ENCODE data around the gene IL13.

Gene IL13

GRCh38 chr5:132657676-132658380 lies at the start of gene IL13:
TSS of gene IL13 (plus strand) at chr5:132658173. CDS start at chr5:132658187, 14 bp downstream.
- no peak for TF ChIP-seq CTCF (IDR thresholded peaks at IDR 0.05; ENCODE audit: low read length, missing control alignments)
- DNase-seq (ENCODE audit: low read depth) = no peak
- no peak within 1 kb of the TSS for H3K4me3 ChIP-seq (replicated peaks; ENCODE audit: low read depth, low read length)

GRCh38 chr5:132611965-132612364 lies 46.0 kb upstream of the IL13 start:
- H3K4me3 ChIP-seq (replicated peaks; ENCODE audit: low read depth, low read length) = no peak overlapping the region
- DNase-seq (ENCODE audit: low read depth) = no peak
- TF ChIP-seq CTCF (IDR thresholded peaks at IDR 0.05; ENCODE audit: low read length, missing control alignments) = no peak

- no peak for DNase-seq (ENCODE audit: low read depth)
- no peak overlapping the region for H3K4me3 ChIP-seq (replicated peaks; ENCODE audit: low read depth, low read length)
- TF ChIP-seq CTCF (IDR thresholded peaks at IDR 0.05; ENCODE audit: low read length, missing control alignments) = no peak
Measured at GRCh38 chr5:132612846-132613245, 45.1 kb upstream of the IL13 start.

- no peak for DNase-seq (ENCODE audit: low read depth)
- TF ChIP-seq CTCF (IDR thresholded peaks at IDR 0.05; ENCODE audit: low read length, missing control alignments) = no peak
- no peak overlapping the region for H3K4me3 ChIP-seq (replicated peaks; ENCODE audit: low read depth, low read length)
Measured at GRCh38 chr5:132621699-132622098, 36.3 kb upstream of the IL13 start.

GRCh38 chr5:132622608-132623007 lies 35.4 kb upstream of the IL13 start:
- TF ChIP-seq CTCF (IDR thresholded peaks at IDR 0.05; ENCODE audit: low read length, missing control alignments) = no peak
- no peak for DNase-seq (ENCODE audit: low read depth)

GRCh38 chr5:132627470-132627869 lies 30.5 kb upstream of the IL13 start:
- H3K4me3 ChIP-seq (replicated peaks; ENCODE audit: low read depth, low read length) = no peak overlapping the region
- no peak for TF ChIP-seq CTCF (IDR thresholded peaks at IDR 0.05; ENCODE audit: low read length, missing control alignments)
- no peak for DNase-seq (ENCODE audit: low read depth)

More at GRCh38 chr5:132622608-132623007, 35.4 kb upstream of the IL13 start:
- no peak overlapping the region for H3K4me3 ChIP-seq (replicated peaks; ENCODE audit: low read depth, low read length)

- no peak for DNase-seq (ENCODE audit: low read depth)
- H3K4me3 ChIP-seq (replicated peaks; ENCODE audit: low read depth, low read length) = no peak overlapping the region
- TF ChIP-seq CTCF (IDR thresholded peaks at IDR 0.05; ENCODE audit: low read length, missing control alignments) = no peak
Measured at GRCh38 chr5:132628814-132629213, 29.2 kb upstream of the IL13 start.

Measured in fibroblast of pulmonary artery (primary cell).